H54 (cell line): Measurements from ENCODE around the gene MT4.
"Not testable (repeated sequence)": the region's sequence is repeated elsewhere in the genome, so short reads cannot be mapped to it uniquely, and the experiment has no call there.

Experiments used
- DNase-seq: peaks from one replicate; pipeline ENCODE4 v3.0.0; 2011; ENCODE audit warnings: low spot score, mixed read lengths; ENCODE audit not compliant: insufficient read length
- FAIRE-seq: peaks from 3 replicates; lab custom pipeline; 2011; peaks lifted over from hg19 to GRCh38; lab: Jason Lieb, UNC
- POLR2A ChIP-seq: IDR thresholded peaks from 2 replicates; pipeline ENCODE4 v1.6.1; 2011; ENCODE audit warnings: low read depth, mild to moderate bottlenecking, low read length

The MT4 gene

DNA sequence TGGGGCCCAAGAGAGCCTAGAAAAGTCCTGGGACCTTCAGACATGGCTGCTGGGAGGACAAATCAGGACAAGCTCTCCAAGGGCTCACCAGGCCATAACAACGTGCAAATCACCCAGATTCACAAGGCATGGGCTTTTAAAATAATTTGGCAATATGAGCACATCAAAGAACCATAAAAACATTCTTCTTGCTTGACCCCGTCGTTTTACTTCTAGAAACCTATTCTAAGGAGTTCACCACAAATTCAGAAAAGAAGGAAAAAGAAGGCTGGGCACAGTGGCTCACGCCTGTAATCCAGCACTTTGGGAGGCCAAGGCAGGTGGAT, 12.4 kb downstream of the MT4 start:
- DNase-seq (no peak), FAIRE-seq (no peak)
- TF ChIP-seq POLR2A: no peak

GRCh38 chr16:56580391-56581048, 15.6 kb downstream of the MT4 start:
- no peak for FAIRE-seq
- DNase-seq: no peak
- TF ChIP-seq POLR2A: no peak

DNA sequence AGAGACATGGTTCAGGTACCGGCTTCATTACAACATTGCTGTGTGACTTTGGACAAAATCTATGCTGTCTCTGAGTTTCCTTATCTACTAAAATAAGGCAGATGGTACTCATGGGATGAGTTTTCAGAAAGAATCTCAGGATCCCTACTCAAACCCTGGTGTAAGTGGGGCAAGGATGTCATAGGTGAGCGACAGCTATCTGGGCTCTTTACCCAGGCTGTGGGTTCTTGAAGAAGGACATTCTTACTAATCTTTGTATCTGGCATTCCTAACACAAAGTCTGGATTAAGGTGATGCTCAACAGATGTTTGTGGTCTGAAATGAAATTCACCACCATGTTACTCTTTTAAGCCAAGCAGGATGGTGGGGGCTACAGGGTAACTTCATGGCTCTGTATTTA, 18.0 kb downstream of the MT4 start:
- DNase-seq, FAIRE-seq: not testable (repeated sequence)

- DNase-seq: no peak
- FAIRE-seq: no peak
- no peak for TF ChIP-seq POLR2A
Observed at GRCh38 chr16:56583351-56584168, 18.7 kb downstream of the MT4 start.

DNA sequence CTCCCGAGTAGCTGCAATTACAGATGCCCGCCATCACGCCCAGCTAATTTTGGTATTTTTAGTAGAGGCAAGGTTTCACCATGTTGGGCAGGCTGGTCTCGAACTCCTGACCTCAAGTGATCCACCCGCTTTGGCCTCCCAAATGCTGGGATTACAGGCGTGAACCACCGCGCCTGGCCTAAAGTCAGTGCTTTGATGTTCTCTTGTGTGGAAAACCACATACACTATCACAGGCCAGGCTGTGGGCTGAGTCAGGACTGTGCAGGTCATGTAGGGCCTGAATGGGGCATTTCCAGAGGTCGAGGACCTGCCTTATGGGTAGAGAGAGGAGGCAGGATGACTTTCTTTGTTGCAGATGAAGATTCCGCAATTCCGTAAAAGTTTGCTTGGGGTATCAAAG, 19.4 kb downstream of the MT4 start:
- no peak for DNase-seq

GRCh38 chr16:56588781-56589140, 23.9 kb downstream of the MT4 start:
- no peak for FAIRE-seq
- DNase-seq: no peak
- no peak for TF ChIP-seq POLR2A

More for the DNA sequence above, 19.4 kb downstream of the MT4 start:
- FAIRE-seq: no peak
- TF ChIP-seq POLR2A: no peak

- no peak for TF ChIP-seq POLR2A
- DNase-seq (no peak), FAIRE-seq (no peak)
Observed at GRCh38 chr16:56589141-56590039, 24.5 kb downstream of the MT4 start, which contains the start of gene MT3. MT3 (plus strand) TSS chr16:56589528; CDS start chr16:56589591, 63 bp downstream.

DNA sequence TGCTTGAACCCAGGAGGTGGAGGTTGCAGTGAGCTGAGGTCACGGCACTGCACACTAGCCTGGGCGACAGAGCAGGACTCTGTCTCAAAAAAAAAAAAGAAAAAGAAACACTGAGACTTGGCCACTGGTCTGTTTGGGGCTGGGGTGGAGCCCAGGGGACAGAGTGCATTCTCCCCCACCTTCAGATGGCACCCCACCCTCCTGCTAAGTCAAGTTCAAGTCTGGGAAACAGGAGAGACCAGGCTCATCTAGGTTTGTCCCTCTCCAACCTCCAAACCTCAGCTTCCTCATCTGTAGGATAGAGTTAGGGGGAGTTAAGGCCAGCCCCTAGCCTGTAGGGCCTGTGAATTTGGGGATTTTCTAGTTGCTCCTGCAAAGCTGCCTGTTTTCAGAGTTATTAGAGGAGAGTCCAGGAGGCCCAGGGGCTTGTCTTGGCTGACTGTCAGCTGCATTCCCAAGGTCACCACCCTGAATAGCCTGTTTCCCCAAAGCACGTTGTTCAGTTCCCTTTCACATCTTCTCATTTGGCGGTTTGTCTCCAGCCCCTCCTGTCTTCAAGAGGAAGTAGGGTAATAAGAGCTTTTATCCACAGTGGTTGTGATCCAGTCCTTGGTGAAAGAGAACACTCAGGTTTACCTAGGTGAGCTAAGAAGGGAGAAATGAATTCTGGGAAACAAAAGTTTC, 26.6 kb downstream of the MT4 start:
- FAIRE-seq (no peak), DNase-seq (no peak)

GRCh38 chr16:56593573-56594291, 28.9 kb downstream of the MT4 start:
- FAIRE-seq: no peak
- DNase-seq: no peak
- no peak for TF ChIP-seq POLR2A

More for the DNA sequence above, 26.6 kb downstream of the MT4 start:
- TF ChIP-seq POLR2A: no peak

DNA sequence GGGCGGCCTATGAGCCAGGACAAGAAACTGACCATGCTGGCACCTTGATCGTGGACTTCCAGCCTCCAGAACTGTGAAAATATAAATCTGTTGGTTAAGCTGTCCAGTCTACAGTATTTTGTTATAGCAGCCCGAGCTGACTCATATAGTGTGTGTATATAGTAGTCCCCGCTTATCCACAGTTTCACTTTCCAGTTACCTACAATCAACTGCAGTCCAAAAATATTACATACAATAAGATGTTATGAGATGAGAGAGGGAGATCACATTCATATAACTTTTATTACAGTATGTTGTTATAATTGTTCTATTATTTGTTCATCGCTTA, 29.4 kb downstream of the MT4 start:
- DNase-seq (no peak), FAIRE-seq (no peak)
- TF ChIP-seq POLR2A: no peak

DNA sequence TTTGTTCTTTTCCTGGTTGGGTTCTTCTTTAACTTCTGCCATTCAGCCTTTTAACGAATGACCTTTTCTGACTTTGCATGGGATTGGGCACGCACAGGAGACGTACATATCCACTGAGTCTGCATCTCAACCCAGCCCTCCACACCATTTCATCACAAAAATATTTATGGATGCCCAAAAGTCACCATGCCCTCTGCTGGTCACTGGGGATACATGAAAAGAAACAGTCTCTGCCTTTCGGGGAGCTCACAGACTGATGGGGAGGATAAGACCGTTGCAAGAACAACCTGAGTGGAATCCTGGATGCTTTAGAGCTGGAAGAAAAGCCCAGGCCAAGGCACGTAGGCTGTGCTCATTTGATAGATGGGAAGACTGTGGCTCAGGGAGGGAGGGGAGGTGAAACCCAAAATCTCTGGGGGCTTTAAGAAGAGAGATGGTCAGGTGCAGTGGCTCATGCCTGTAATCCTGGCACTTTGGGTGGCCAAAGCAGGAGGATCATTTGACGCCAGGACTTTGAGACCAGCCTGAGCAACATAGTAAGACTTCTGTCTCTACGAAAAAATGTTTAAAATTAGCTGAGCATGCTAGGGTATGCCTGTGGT, 35.6 kb downstream of the MT4 start:
- peak; percentile 55 for DNase-seq
- peak; percentile 71 for FAIRE-seq
- TF ChIP-seq POLR2A: no peak

- TF ChIP-seq POLR2A: no peak
- FAIRE-seq (no peak), DNase-seq (no peak)
Observed at GRCh38 chr16:56601325-56601724, 36.5 kb downstream of the MT4 start.

DNA sequence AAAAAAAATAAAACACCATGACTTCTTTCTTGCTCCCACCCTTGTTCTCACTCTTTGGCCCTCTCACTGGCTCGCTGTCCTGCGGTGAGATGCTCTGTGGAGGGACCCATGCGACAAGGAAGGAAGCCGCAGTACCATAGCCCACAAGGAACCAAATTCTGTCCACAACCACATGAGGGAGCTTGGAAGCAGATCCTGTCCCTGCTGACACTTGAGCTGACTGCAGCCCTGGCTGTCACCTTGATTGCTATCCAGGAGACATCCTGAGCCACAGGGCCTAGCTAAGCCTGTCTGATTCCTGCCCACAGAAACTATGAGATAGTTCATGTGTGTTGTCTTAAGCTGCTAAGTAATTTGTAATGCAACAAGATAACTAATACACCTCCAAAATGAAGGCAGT, 38.7 kb downstream of the MT4 start:
- FAIRE-seq (no peak), DNase-seq (no peak)
- no peak for TF ChIP-seq POLR2A
